SIG-M5 treated with dmso at 0.1 percent for 504 hours (cell line): ENCODE data around the gene INSL3.

Experiments
- DNase-seq: peaks from one replicate; lab custom pipeline; 2025; ENCODE audit not compliant: unreplicated experiment; lab: John Stamatoyannopoulos, UW

INSL3 gene

DNA sequence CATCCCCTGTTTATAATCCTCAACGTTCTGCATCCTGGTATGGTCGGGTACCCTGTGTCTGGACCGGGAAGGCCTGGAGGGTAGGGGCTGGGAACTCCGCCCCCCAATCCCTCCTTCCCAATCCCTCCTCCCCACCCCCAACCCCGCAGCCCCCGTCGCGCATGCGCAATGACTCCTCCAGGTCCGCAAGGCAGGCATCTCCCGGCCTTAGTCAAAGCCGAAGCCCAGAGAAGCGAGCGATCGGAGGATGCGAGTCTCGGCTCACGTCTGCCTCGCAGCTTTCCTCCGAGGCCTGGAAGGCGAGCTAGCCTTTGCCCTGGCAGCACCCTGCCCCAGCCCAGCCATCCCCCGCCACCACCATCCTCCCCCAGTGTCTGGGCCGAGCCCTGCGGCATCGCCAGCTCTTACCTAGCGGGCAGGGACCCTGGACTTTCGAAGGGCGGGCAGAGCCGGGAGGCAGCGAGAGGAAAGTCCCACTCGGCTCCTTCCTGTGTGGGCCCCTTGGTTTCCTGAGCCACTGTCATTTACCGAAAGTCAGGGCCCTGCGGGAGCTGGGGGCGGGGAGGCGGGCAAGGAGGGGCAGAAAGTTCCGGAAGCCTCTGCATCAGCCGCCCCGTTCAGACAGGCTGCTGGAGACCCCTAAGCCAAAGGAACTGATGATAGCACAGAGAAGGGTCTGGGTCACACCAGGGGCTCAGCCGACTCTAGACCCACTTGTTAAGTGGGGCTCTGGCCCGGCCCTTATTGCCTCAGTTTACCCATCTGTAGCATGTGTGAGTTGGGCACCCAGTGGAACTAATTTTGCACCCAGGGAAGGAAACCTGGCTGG, 26.4 kb upstream of the INSL3 start, which contains the start of gene JAK3:
Gene JAK3, minus strand, starts transcription at position 445 of the 829 bp plus-strand sequence. CDS start 3,565 bp downstream, outside the sequence.
- DNase-seq = no peak

DNA sequence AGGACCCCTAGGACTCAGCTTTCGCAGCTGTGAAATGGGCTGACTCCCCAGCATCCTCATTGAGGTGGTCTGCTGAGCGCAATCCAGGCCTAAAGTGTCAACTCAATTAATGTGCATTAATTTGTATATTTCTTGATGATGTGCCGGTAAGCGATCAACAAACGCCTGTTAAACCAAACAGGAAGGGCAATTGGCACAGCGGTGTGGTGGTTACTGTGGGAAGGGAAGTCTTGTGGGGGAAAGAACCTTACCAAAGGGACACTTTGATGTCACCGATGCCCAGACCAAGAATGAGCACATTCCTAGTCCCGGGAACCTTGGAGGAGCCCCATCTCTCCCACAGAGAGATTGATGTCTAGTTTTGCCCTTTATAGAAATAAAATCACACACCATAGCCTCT, 24.8 kb upstream of the INSL3 start:
- no peak for DNase-seq

DNA sequence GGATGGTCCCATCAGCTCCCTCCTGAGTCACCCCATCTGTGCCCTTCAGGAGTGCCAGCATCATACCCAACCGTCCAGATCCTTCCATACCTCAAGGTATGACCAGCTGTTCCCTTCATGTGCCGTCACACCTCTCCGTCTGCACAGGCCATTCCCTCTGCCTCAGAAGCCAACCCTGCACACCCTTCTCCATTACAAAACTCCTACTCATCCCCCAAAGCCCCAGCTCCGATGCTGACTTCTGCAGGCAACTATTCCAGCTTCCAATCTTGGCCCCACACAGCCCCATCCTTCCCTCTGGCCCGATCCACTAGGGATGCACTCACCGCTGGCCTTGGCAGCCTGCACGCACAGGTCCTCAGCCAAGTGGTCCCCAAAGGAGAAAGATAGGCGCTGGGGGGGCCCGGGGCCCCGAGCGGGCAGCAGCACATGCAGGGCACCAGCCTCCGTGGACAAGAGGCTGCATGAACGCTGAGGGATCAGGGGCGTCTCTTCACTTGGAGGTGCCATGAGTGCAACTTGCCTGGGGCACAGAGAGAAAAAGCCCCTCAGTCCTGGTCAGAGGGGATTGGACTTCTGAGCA, 22.7 kb upstream of the INSL3 start:
- DNase-seq = no peak

DNA sequence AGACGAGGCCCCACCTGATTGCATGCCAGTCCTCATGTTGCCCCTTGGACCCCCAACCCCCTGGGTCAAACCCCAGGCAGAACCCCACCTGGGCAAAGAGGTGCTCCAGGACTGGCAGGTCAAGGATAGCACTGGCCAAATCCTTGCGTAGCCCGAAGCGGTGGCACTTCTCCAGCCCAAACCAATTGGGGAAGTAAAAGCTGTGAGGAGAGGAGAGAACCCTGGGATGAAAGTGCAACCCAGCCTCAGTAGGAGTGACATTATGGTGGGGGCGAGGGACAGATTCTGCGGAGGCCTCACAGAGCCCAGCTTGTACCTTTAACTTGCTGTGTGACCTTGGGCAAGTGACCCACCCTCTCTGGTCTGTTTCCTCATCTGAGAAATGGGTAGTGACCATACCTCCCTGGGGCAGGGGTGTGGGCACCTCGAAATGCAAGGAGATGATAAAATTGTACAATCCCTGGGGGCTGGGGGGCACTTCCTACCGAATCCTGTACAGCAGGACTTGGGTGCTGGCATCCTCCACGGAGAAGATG, 22.0 kb upstream of the INSL3 start:
- no peak for DNase-seq

DNA sequence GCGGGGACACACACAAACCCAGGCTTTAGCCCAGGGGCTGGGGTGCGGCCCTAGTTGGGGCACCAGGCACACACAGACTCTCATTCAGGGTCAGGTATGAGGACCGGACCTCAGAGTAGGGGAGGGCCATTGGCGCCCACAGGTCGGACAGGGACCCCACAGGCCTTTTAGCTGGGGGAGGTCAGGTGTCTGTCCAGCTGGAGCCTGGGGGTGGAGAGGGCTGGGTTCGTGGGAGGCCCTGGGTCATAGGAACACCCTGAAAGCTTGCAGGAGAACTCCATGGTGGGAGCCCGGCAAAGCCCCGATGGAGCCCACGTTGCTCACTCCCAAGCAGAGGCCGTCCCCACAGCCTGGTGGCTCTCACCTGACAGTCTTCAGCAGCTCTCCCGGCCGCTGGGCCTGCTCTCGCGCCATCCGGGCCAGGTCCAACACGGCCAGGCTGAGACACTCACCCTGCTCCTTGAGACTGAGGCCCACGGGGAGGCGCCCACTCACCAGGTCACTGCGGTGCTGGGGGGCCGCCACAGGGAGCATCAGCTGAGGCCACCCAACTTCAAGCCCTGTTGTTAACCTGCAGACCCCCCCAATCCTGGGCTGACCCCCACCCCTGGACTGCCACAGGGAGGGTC, 21.5 kb upstream of the INSL3 start:
- DNase-seq = no peak

DNA sequence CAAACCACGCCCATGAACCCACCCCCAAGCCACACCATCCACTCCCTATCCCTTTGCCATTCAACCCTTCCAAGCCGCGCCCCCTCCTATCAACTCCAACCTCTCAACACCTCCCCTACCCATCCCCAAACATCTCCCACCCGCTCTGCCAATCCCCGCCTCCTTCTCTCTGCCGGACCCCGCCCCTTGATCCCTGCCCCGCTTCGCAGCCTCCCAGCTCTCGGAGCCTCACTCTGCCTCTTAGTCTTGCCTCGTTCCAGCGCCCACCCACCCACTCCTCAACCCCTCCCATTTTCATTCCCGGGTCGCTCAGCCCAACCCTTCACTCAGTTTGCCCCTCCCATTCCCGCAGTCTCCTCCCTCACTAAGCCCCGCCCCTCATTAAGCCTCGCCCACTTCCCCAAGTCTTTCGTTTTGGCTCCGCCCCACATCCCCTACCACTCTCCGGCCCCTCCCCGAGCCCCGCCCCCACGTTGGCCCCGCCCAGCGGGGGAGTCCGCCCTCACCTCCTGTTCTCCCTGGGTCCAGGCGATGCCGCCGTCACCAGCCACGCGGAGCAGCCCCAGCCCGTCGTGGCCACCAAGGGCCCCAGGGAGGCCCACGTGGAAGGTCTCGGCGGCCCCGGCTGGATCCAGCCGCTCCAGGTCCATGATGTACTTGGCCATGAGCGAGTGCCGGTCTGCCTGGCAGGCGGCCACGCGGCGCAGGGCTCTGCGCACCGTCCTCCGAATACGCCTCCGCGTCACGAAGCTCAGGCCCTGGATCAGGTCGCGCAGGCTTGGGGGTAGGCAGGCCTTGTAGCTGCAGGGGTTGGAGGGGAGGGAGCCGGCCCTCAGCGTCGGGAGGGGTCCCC, 20.7 kb upstream of the INSL3 start:
- DNase-seq = no peak

DNA sequence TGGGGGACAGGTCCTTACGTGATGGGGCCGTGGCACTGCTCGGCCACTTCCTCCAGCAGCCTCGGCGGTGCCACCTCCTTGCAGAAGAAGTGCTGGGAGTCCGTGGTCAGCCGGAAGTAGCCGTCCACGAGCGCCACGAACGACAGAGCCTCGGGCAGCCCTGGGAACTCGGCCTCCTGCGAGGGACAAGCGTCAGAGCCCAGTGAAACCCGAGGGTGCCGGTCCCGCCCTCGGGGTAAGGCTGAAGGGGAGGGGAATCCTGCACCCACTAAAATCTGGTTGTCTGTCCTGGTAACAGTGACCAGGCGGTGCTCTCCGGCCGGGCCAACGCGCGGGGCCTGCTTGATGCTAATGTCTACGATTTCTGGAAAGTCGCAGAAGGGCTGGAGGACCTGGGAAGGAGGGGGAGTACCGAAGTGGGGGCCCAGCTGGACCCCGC, 20.1 kb upstream of the INSL3 start:
- DNase-seq = no peak

DNA sequence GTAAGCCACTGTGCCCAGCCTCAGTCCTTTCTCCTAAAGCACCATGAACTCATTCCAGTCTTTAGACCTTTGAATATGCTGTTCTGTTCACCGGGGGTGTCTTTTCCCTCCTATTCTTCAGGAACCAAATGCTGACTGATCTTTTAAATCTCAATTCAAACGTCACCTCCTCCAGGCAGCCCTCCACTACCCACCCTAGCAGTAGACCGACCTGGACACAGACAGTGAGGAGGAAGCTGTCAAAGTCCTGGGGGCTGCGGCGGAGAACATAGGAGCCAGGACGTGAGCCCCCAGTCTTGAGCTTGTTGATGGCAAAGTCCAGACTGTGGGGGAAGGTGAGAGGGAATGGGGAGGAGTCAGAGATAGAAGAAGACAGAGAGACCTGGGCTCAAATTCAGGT, 18.7 kb upstream of the INSL3 start:
- DNase-seq = no peak

DNA sequence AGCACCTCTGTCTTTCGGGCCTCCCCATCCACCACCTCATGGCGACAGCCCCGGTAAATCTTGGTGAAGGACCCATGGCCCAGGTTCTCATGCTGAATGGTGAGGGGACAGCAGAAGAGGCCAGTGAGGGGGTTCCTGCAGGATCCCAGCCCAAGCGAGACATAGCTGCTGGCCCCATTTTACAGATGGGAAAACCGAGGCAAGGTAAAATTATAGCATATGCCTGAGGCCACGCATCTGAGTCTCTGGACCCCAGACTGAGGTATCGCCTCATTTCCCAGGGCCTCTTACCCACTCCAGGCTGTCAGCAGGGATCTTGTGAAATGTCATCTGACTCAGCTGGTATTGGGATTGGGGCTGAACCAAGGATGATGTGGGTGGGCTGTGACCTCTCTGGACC, 16.7 kb upstream of the INSL3 start:
- DNase-seq = no peak

DNA sequence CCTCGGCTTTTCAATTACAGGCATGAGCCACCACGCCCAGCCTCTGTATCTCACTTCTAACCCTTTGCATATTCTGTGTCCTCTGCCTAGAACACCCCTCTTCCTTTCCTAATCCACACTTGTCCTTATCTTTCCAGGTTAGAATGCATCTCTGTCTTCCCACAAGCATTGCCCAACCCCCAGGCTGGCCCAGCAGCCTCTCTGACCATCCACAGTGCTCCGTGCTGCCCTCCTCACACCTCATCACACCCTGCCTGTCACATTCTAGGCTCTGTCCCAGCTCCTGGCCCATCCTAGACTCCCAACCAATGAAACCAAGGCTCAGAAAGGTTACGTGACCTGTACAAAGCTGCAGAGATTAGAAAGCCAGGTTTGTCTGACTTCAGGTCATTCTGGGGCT, 15.2 kb upstream of the INSL3 start:
- no peak for DNase-seq

DNA sequence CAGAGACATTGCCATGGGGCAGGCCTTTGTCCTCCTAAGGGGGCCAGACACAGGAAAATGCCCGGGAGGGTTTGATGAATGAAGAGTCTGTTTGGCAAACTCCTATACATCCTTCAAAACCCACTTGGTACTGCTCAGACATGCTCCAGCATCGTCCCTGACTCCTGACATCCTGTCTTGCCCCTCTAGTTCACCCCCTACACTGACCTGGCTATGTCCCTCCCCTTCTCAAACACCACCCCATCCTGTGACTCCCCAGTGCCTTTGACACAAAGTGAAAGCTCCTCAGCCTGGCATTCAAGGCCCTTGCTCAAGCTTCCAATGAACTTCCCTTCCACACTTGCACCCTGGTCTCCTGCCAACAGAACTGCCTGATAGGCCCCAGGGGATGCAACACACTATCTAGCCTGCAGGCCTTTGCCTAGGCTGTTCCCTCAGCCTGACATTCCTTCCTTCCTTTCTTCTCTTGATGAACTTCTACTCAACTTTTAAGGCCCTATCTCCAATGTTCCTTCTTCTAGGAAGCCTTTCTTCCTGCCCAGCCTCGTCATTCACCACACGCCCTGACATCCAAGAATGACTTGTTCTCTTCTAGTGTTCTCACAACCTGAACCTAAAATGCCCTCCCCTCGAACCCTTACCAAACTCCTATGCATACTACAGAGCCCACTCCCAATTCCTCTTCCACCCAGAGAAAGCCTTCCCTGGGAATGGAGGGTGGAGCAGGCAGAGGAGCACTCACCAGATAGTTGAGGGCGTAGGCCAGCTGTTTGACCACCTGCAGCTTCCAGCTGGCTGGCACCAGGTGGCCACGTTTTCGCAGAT, 14.1 kb upstream of the INSL3 start:
- no peak for DNase-seq

DNA sequence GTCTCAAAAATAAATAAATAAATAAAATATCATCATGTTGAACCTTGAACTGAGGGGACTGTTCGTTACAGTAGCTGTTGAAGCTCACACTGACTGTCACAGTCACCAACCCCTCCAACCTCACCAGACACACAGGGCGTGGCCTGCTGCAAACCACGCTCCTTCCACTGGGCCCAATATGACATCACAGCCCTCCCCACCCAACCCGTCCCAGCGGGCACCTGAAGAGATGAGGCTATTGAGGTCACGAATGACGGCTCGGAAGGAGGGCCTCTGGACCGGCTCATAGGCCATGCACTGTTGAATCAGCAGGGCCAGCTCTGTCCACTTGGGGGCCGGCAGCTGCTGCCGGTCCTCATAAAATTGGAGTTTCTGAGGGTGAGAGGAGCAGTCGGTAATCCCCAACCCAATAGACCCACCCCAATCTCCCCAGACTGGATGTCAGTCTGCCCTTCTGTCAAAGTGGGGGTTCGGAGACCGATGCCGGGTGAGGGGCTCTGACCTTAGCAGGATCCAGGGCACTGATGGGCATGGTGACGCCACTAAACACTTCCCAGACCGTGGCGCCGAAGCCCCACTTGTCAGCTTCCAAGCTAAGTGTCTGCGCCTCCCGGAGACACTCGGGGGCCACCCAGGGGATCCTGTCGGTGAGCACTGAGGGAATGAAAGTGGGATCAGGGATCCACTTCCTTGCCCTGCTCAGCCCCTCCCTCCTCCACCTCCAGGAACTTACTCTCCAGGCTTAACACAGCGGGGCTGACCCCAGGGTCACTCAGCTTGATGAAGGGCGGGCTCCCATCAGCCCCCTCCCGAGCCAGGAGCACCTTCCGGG, 13.2 kb upstream of the INSL3 start:
- DNase-seq = no peak

DNA sequence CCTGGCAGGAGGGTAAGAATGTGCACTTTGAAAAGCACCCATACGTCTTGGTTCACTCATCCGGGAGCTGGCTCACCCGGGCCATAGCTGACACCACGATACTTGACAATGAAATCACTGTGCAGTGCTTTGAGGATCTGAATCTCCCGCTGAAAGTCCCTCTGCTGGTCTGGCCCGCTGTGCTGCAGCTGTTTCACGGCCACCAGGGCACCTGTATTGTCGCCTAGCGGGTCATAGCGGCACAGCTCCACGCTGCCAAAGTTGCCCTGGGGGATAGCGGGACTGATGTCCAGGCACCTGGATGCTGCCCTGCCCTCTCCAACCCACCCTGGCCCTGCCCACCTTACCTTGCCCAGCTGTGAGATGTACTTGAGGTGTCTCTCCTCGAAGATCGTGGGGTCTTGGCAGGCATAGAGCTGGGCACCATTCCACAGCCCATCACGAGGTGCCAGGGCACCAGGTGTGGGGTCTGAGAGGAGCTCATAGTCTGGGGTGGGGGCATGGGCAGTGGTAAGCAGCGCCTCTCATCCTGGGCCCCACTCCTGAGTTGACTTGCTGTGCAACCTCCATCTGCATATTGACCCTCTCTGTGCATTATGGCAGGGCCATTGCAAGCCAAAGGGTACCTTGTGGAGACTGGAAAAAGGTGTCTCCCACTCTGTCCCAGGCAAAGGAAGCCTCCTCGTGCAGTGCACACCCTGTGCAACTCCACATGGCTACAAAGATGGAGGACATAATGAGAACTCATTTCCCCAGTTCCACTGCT, 11.3 kb upstream of the INSL3 start:
- DNase-seq = no peak

DNA sequence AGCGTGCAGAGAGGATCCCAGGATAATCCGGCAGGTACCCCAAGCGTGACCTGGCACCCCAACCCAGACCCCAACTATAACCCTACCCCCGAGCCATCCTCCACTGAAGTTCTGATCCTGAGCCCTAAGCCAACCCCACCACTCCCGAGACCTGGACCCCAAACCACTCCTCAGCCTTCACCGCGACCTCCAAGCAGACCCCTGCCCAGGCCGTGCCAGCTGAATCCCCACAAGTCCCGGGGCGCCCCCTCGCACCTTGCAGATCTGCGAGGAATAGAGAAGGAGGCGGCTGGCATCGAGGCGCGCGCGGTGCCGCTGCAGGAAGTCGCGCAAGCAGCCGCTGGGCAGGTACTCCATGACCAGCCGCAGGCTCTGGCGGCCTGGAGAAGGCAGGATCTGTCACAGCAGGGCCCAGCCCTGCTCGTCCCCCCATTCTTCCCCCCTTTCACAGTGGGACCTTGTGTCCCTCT, 10.1 kb upstream of the INSL3 start:
- DNase-seq = no peak

DNA sequence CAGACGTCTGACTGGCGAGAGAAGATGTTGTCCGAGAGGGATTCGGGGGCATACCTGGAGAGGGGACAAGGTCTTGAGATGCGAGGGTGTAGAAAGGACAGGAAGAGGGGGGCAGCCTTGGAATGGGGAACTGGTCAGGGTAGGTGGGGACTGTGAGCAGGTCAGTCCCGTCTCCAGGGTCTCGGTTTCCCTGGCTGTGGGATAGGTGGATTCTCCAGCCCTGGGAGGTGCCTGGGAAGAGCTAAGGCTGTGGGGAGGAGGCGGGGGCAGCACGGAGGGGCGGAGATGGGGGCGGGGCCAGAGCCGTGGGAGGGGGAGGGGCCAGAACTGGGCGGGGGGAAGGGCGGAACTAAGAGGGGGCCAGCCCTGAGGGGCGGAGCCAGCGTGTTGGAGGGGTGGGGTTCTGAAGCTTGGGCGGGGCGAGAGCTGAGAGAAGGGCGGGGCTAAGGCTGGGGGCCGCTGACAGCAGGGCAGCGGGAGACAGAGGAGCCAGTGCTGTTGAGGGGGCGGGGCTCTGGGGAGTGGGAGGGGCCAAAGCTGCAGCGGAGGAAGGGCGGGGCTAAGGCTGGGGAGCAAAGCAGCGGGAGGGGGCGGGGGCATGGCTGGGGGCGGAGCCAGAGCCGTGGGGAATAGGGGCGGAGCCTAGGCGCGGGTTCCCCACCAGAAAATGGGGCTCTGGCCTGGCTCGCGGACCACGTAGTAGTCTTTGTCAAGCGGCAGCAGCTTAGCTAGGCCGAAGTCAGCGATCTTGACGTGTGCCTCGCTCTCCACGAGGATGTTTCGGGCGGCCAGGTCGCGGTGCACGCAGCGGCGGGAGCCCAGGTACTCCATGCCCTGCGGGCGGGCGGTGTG, 9.5 kb upstream of the INSL3 start:
- DNase-seq = peak; percentile 4

DNA sequence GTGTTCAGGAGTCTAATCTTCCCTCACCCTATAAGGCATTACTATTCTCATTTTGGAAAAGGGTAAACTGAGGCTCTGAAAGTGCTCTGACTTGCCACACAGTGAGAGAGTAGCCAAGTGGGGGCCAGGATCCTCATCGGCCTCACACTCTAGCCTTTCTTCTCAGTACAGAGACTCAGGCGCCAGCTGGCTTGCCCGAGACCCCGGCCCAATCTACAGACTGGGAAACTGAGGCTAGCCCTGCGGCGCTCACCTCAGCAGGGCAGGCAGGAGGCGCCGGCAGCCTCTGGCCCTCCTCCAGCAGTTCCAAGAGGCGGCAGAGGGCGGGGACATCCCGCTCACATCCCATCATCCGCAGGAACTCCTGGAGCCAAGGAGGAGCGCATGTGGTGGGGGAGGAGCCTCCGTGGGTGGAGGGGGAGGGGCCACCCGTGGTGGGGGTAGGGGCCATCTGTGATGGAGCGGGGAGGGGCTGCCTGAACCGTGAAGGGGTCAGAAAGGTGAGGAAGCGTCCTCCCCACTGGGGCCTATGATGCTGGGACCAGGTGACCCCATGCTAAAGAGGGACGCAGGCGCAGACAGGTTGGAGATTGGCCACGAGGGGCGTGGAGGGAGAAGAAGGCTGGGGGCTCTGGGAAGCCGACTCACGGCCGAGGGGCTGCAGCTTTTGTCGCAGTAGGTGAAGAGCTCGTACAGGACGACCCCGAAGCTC, 8.7 kb upstream of the INSL3 start:
- DNase-seq = no peak

DNA sequence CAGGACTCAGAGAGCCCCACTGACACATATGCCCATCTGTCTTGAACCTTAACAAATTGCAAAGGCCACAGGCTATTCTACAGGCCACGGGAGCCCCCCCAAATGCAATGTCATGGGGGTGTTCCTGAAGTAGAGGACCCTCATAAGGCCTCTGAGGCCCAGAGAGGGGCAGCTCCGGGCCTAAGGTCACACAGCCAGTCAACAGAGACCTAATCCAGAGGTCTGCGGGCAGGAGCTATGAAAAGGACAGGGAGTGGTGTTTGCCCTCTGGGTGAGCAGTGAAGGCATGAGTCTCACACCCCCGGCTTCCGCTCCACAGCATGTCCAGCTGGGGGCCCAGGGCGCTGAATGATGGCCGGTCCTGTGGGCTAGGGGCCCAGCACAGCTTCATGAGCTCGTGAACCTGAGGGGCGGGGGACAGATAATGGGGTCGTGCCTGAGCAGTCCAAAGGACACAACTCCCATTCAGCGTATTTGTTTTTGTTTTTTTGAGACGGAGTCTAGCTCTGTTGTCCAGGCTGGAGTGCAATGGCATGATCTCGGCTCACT, 5.3 kb upstream of the INSL3 start:
- no peak for DNase-seq
